Breast epithelium (tissue), 3 donors: ENCODE measurements around the gene EID2B.

Source experiments
- POLR2AphosphoS5 ChIP-seq, 3 donors: sonication (generic); formaldehyde crosslinking; IDR thresholded peaks; one replicate each; pipeline ENCODE4 v1.6.1; 2017; ENCODE audit warnings: antibody characterized with exemption in 3 of 3
- TF ChIP-seq, protein P1 (sequence below), 3 donors: fragments of 450-650 bp; IDR thresholded peaks; one replicate each; pipeline ENCODE4 v1.5.1; 2016 to 2017; ENCODE audit warnings: antibody characterized with exemption in 3 of 3, mild to moderate bottlenecking in 3 of 3, moderate library complexity in 3 of 3

DNA sequence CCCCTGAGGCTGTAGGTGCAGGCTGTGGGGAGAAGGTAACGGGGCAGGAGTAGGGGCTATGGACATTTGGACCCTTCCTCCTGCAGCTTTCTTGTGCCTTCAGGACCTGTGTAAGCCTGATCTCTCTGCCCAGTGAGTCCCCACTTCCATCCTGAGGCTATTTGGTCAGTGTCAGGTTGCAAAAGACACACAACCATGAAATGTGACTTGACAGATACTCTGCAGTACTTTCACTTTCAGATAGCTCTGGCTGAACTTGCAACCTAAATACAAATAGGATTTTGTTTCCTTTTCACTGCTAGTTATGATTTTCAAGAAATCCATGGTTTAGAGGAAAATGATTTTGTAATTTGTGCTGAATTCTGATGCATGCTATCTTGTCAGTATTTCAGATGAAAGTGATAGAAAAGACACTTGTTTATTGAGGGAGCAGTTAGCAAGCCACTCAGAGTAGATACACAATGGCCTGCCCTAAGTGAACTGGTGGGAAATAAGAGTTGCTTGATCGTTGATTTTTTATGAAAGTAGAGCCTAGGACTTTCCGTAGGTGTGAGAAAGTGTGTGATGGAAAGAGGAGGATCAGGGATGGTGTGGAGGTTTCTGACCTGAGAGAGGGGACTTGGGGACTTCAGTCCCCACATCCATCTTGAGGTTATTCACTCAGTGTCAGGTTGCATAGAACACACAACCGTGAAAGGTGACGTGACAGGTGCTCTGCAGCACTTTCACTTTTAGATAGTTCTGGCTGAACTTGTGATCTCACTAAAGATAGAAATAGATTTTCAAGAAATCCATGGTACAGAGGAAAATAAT, 25.4 kb upstream of the EID2B start:
- TF ChIP-seq, protein P1, sequence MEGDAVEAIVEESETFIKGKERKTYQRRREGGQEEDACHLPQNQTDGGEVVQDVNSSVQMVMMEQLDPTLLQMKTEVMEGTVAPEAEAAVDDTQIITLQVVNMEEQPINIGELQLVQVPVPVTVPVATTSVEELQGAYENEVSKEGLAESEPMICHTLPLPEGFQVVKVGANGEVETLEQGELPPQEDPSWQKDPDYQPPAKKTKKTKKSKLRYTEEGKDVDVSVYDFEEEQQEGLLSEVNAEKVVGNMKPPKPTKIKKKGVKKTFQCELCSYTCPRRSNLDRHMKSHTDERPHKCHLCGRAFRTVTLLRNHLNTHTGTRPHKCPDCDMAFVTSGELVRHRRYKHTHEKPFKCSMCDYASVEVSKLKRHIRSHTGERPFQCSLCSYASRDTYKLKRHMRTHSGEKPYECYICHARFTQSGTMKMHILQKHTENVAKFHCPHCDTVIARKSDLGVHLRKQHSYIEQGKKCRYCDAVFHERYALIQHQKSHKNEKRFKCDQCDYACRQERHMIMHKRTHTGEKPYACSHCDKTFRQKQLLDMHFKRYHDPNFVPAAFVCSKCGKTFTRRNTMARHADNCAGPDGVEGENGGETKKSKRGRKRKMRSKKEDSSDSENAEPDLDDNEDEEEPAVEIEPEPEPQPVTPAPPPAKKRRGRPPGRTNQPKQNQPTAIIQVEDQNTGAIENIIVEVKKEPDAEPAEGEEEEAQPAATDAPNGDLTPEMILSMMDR (IDR thresholded peaks at IDR 0.05): no peak
- no peak for TF ChIP-seq POLR2AphosphoS5 (IDR thresholded peaks at IDR 0.05)
